Epithelial cell of esophagus (primary cell): ENCODE results near the gene MACROD2.
"Not testable (repeated sequence)": the region's sequence is repeated elsewhere in the genome, so short reads cannot be mapped to it uniquely, and the experiment has no call there.

ENCODE experiments used
- DNase-seq: peaks from one replicate; pipeline ENCODE4 v3.0.0; 2010; ENCODE audit warnings: low read depth
- H3K4me3 ChIP-seq: 2 replicates; pipeline ENCODE4 v1.5.1; 2011; ENCODE audit warnings: mild to moderate bottlenecking, low read length, control low read depth
- CTCF ChIP-seq: IDR thresholded peaks from 2 replicates; pipeline ENCODE4 v1.5.1; 2011; ENCODE audit warnings: low read depth, mild to moderate bottlenecking, low read length, control low read depth, inconsistent platforms; ENCODE audit not compliant: insufficient read depth; ENCODE audit errors: missing control alignments

MACROD2 gene

GRCh38 chr20:15795305-15796019, 1800.1 kb downstream of the MACROD2 start:
- DNase-seq = no peak
- H3K4me3 ChIP-seq = no peak overlapping the region

GRCh38 chr20:15799871-15800270, 1804.6 kb downstream of the MACROD2 start:
- DNase-seq = peak; percentile 66
- no peak overlapping the region for H3K4me3 ChIP-seq
- TF ChIP-seq CTCF = no peak

More at GRCh38 chr20:15795305-15796019, 1800.1 kb downstream of the MACROD2 start:
- no peak for TF ChIP-seq CTCF

GRCh38 chr20:15802020-15802419, 1806.7 kb downstream of the MACROD2 start:
- no peak overlapping the region for H3K4me3 ChIP-seq
- TF ChIP-seq CTCF = no peak
- DNase-seq = no peak

- H3K4me3 ChIP-seq = no peak overlapping the region
- DNase-seq = no peak
- no peak for TF ChIP-seq CTCF
Observed at GRCh38 chr20:15805154-15805553, 1809.8 kb downstream of the MACROD2 start.

- H3K4me3 ChIP-seq = no peak overlapping the region
- no peak for TF ChIP-seq CTCF
- DNase-seq = no peak
Observed at GRCh38 chr20:15806105-15806504, 1810.8 kb downstream of the MACROD2 start.

GRCh38 chr20:15807271-15807670, 1812.0 kb downstream of the MACROD2 start:
- TF ChIP-seq CTCF = no peak
- H3K4me3 ChIP-seq = no peak overlapping the region
- no peak for DNase-seq

GRCh38 chr20:15807771-15808170, 1812.5 kb downstream of the MACROD2 start:
- H3K4me3 ChIP-seq, DNase-seq: not testable (repeated sequence)
